OCI-LY7 (cell line): ENCODE measurements around the gene ATP2B3. TPM values are rescaled to one million over a fixed set of nuclear protein-coding genes. Genes with fewer than 3 reads are reported as not detected.
A peak's percentile ranks its signal among the peaks of the same experiment; 100 is the strongest.

Experiments used
- BruUV-seq: library from RNA; stranded (reverse); fragments of 400-500 nt; replicated peaks from 2 replicates; lab custom pipeline; 2021; lab: Mats Ljungman, UMichigan
- CTCF ChIA-PET: fragments of 300-600 bp; sonication (Branson Sonifier 250); formaldehyde crosslinking; loops from one replicate; lab custom pipeline; 2022; ENCODE audit warnings: antibody characterized with exemption; ENCODE audit not compliant: unreplicated experiment; lab: Charles Lee
- POLR2A ChIA-PET: fragments of 300-600 bp; sonication (Branson Sonifier 250); formaldehyde crosslinking; loops from one replicate; lab custom pipeline; 2022; ENCODE audit warnings: antibody characterized with exemption; lab: Charles Lee
- DNase-seq: peaks from one replicate; pipeline ENCODE4 v3.0.0-alpha.2; 2015; ENCODE audit warnings: low spot score
- H2AFZ ChIP-seq: fragments of 200-600 bp; sonication (generic), shearing (Covaris generic); 2 replicates; pipeline ENCODE4 v1.6.1; 2014; ENCODE audit warnings: mild to moderate bottlenecking, antibody characterized with exemption, low read length, moderate library complexity
- H3K27ac ChIP-seq: fragments of 200-600 bp; sonication (generic); 2 replicates; pipeline ENCODE4 v1.5.1; 2014; ENCODE audit warnings: mixed run types, low read depth, mild to moderate bottlenecking, moderate library complexity, low read length, inconsistent platforms; ENCODE audit not compliant: poor library complexity, severe bottlenecking
- H3K36me3 ChIP-seq: fragments of 200-600 bp; sonication (generic); 2 replicates; pipeline ENCODE4 v1.6.1; 2014; ENCODE audit warnings: mild to moderate bottlenecking, antibody characterized with exemption, low read length, moderate library complexity, mixed read lengths; ENCODE audit not compliant: insufficient read depth
- H3K4me1 ChIP-seq: fragments of 200-600 bp; sonication (generic); 2 replicates; pipeline ENCODE4 v1.5.1; 2014; ENCODE audit warnings: mild to moderate bottlenecking, low read length; ENCODE audit not compliant: insufficient read depth, poor library complexity, severe bottlenecking
- H3K4me2 ChIP-seq: fragments of 200-600 bp; sonication (generic); 2 replicates; pipeline ENCODE4 v1.6.1; 2014; ENCODE audit warnings: mild to moderate bottlenecking, low read length
- H3K4me3 ChIP-seq: fragments of 200-600 bp; sonication (generic); 2 replicates; pipeline ENCODE4 v1.5.1; 2014; ENCODE audit warnings: mild to moderate bottlenecking, low read depth, low read length; ENCODE audit not compliant: poor library complexity, severe bottlenecking
- H3K79me2 ChIP-seq: fragments of 200-600 bp; sonication (generic); 2 replicates; pipeline ENCODE4 v1.6.1; 2016; ENCODE audit warnings: low read depth, mild to moderate bottlenecking, low read length, moderate library complexity, mixed read lengths; ENCODE audit not compliant: insufficient read depth
- H3K9me2 ChIP-seq: fragments of 200-600 bp; sonication (generic); 2 replicates; pipeline ENCODE4 v1.6.1; 2016; ENCODE audit warnings: mild to moderate bottlenecking, low read length, mixed read lengths; ENCODE audit not compliant: insufficient read depth
- H3K9me3 ChIP-seq: fragments of 200-600 bp; sonication (generic); 2 replicates; pipeline ENCODE4 v1.6.1; 2014; ENCODE audit warnings: mild to moderate bottlenecking, mixed run types, low read length, mixed read lengths
- H4K20me1 ChIP-seq: fragments of 200-600 bp; sonication (generic); 2 replicates; pipeline ENCODE4 v1.6.1; 2014; ENCODE audit warnings: mild to moderate bottlenecking, antibody characterized with exemption, low read length, moderate library complexity, mixed read lengths; ENCODE audit not compliant: insufficient read depth
- CTCF ChIP-seq: fragments of 200-600 bp; sonication (generic); conservative IDR thresholded peaks from 2 replicates; pipeline ENCODE4 v1.5.1; 2014; ENCODE audit warnings: mild to moderate bottlenecking, antibody characterized with exemption, low read length, moderate library complexity, mixed read lengths
- EZH2phosphoT487 ChIP-seq: fragments of 200-600 bp; sonication (generic); IDR thresholded peaks from 2 replicates; pipeline ENCODE4 v1.6.1; 2018; ENCODE audit warnings: low read depth, borderline replicate concordance, mild to moderate bottlenecking, mixed run types, antibody characterized with exemption, low read length, moderate library complexity, mixed read lengths
- intact Hi-C: fragments of 100-400 bp; cut with micrococcal nuclease; formaldehyde crosslinking; loops from one replicate; pipeline ENCODE4 v1.10.0; 2022; ENCODE audit not compliant: unreplicated experiment
- total RNA-seq, 2 experiments: library from RNA; depleted of rRNA in 1 of 2; stranded (reverse); fragments of >200 nt in 1 of 2; shearing (Covaris generic) in 1 of 2; gene quantifications; 2 replicates each; pipeline ENCODE4 v1.2.3, GENCODE V29; 2014 to 2022

The ATP2B3 gene
- total RNA-seq, 2 experiments from 2014 or later = not detected

GRCh38 chrX:153598541-153599191 lies 81.2 kb downstream of the ATP2B3 start, which contains the start of gene CCNQ:
TSS of gene CCNQ (minus strand) at chrX:153599139. CDS start at chrX:153599073, 66 bp downstream.
- BruUV-seq = no TSS peak
- H3K36me3 ChIP-seq = peaks cover under 1% of the 10 kb centered on the region; the same call in 1 of the 2 replicates
- peak; percentile 40 for DNase-seq
- ChIA-PET CTCF (no interaction called here), POLR2A (no interaction called here)
- peak within 1 kb of the TSS; percentile 89 for H3K4me3 ChIP-seq
- no peaks in the 10 kb centered on the region for H3K9me2 ChIP-seq
- peaks cover 22% of the 10 kb centered on the region for H3K4me1 ChIP-seq
- peaks cover 10% of the 10 kb centered on the region; the same call in 1 of the 2 replicates for H3K79me2 ChIP-seq
- H4K20me1 ChIP-seq = no peaks in the 10 kb centered on the region
- peak within 1 kb of the TSS; percentile 86 for H3K4me2 ChIP-seq
- H3K9me3 ChIP-seq = no peaks in the 10 kb centered on the region
- intact Hi-C loops = no loop called here
- H3K27ac ChIP-seq = peak within 1 kb of the TSS; percentile 25
- peak within 1 kb of the TSS; percentile 85 for H2AFZ ChIP-seq
- TF ChIP-seq EZH2phosphoT487 (no peak), CTCF (no peak)

GRCh38 chrX:153599192-153600031 lies 82.0 kb downstream of the ATP2B3 start:
- Histone ChIP-seq H3K9me2 (no peaks in the 10 kb centered on the region), H3K27ac (peak overlapping the region; percentile 18), H4K20me1 (no peaks in the 10 kb centered on the region), H3K4me1 (peaks cover 22% of the 10 kb centered on the region), H3K4me3 (peak overlapping the region; percentile 81), H3K9me3 (no peaks in the 10 kb centered on the region), H3K79me2 (peaks cover 10% of the 10 kb centered on the region; the same call in 1 of the 2 replicates), H3K36me3 (no peaks in the 10 kb centered on the region), H3K4me2 (peak overlapping the region; percentile 86), H2AFZ (peak overlapping the region; percentile 85)
- TF ChIP-seq EZH2phosphoT487 (no peak), CTCF (no peak)
- DNase-seq = peak; percentile 91
- intact Hi-C loops = loop anchor here (2.0 kb wide), 1 partner anchor 45 kb away; no protein-coding TSS in a partner anchor
- CTCF ChIA-PET = no interaction called here
- POLR2A ChIA-PET = no interaction called here
- no TSS peak for BruUV-seq
